NOMO-1 treated with DMSO at 0.1 percent for 48 hours (cell line): ENCODE results near the gene OLA1.

Source experiments
- DNase-seq: peaks from one replicate; lab custom pipeline; 2025; ENCODE audit not compliant: unreplicated experiment; lab: John Stamatoyannopoulos, UW

The OLA1 gene

DNA sequence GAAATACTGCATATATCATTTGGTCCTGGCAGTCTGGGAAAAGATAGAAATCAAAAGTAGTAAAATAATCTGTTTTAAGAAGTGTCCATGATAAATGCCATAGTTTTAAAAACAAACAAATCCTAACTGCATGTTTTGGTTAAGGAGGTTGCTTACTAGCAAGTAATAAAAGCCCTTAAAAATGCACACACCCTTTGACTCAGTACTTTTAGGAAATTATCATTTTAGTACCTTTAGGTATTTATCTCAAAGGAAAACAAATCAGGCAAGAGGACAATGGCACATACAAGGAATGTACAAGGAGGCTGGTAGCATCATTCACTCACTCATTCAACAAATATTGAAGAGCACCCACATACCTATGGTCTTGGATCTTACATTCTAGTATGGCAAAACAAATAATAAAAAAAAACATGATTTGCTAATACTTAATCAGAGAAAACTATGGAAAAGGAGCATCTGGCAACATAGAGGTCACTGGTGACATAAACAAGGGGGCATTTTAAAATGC, 67.6 kb downstream of the OLA1 start:
- no peak for DNase-seq

DNA sequence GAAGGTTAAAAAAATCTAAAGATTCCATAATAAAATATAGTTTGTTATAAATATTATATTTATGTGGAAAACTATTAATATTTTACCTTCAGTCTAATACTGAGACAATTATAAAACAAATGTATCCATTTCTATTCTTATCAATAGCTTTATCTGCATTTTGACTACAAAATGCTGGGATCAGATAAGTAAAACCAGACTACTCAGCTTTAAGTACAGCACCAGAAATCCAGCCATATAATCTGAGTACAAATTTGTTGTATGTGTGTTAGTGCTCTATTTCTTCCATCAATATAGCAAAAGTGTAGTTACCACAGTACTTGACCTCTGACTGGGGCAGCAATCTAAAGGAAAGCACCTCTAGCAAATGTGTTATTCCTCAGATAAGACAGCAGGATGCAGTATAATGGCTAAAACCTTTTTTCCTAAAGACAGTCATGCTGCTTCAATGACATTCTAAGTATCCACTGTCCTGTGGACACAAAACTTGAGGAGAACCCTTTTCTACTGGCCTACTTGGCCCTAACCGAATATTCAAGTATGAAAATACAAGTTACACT, 68.1 kb downstream of the OLA1 start:
- no peak for DNase-seq

DNA sequence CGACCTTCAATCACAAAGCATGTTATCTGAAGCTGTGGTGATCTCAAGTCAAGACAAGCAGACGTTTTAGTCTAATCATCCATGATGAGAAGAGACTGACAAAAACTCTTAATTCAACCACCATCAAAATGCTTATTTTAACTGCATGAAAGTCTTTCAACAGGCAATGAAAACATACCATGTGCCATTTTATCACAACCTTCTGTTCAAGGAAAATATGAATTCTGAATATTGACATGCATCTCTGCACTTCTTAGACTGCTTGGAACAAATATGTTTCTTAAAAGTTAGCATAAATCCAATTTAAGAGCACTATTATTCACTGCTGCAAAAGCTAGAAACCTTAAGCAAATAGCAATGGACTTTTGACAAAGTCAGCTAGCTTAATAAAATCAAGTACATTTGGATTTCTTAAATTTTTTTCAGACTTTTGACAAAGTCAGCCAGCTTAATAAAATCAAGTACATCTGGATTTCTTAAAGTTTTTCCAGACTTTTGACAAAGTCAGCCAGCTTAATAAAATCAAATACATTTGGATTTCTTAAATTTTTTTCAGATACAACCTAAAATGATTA, 70.9 kb downstream of the OLA1 start:
- no peak for DNase-seq

DNA sequence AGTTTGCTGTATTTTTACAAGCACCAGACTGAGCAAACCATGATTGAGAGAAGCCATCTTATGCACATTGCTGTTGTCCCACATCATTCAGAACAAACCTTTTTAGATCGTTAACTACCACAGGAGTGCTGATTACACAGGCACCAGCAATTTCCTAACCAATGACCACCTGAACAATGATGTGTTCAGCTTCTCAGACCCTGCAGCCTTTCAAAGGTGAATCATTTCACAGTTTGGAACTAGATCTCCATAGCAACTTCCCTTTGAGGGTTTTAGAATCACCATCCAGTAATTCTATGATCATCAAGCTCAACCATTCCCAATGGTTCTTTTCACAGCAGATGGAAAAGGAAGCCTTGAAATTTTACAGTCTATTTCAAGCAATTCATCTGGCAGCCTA, 71.4 kb downstream of the OLA1 start:
- DNase-seq = no peak

DNA sequence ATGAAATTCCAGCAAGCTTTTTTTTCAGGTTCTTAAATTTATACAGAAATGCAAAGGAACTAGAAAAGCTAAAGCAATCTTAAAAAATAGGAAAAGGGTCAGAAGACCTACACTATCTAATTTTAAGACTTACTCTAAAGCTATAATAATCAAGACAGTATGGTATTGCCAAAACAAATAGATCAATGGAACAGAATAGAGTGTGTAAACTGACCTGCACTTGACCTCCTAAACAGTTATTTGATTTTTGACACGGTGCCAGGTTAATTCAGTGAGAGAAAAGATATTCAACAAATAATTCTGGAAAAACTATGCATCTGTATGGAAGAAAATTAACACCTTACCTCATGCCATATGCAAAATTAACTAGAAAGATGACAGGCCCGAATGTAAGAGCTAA, 73.6 kb downstream of the OLA1 start:
- no peak for DNase-seq

DNA sequence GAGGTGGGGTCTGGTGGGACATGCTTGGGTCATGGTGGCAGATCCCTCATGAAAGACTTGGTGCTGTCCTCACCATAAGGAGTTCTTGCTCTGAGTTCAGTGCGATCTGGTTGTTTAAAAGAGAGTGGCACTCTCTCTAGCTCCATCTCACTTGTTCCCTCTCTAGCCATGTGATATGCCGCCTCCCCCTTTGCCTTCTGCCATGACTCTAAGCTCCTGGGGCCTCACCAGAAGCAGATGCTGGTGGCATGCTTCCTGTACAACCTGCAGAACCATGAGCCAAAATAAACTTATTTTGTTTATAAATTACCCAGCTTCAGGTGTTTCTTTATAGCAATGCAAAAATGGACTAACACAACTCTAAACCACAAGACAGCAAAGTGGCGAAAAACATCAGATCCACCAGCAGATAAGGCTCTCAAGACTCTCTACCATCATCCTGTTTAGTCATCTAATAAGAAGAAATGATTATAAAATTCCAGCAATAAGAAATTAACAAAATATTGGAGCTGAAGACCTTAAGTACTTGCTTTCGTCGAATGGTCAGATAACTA, 75.5 kb downstream of the OLA1 start:
- DNase-seq = no peak

DNA sequence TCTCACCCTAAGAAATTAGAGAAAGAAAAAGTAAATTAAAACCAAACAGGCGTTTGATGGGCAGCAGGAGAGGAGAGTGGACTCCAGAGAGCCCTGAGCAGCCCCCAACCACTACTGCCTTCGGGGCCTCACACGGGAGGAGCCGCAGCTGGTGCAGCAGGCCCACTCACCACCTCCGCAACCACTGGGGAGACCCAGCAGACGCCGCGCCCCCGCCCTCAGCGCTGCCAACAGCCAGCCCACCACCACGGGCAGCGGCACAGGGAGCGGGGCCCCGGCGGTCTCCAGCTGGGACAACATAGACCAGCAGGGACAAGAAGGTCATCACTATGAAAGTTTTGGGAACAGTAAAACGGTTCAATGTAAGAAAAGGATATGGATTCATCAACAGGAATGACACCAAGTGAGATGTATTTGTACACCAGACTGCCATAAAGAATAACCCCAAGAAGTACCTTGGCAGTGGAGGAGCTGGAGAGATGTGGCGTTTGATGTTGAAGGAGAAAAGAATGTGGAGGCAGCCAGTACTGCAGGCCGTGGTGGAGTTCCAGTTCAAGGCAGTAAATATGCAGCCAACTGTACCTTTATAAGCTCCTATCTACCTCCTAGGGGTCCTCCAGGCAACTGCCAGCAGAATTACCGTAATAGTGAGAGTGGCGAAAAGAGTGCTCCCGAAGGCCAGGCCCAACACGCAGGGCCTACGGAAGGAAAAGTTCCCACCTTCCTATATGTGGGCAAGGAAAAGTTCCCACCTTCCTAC, 76.5 kb downstream of the OLA1 start:
- no peak for DNase-seq

DNA sequence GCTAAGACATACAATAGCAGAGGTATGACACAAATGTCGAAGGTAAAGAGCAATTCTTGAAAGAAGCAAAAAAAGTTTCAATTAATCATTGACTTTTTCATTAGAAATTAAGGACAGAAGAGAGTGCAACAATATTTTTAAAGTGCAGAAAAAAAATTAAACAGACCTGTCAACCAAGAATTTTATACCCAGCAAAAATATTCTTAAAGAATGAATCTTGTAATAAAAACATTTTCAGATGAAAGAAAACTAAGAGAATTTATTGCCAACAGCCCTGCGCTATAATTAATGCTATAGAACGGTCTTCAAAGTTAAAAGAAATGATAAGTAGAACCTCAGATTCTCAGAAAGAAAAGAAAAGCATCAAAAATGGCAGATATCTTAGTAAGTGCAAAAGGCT, 79.0 kb downstream of the OLA1 start:
- DNase-seq = no peak

DNA sequence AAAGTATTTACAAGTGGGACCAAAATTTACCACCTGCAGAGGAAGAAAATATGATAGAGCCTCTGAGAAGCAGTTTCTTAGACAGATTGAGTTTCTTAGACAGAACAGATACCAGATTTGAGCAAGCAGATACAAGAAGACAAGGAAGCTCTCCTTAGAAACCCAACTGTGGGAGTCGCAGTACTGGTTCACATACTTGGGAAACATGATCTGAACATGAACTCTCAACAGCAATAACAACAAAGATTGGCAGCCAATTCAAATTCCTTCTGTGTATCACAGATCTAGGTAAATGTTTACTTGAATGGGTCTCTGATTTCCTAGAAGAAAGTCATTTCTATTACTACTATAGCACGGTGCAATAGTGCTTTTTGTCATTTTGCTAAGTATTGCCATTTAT, 82.1 kb downstream of the OLA1 start:
- no peak for DNase-seq

DNA sequence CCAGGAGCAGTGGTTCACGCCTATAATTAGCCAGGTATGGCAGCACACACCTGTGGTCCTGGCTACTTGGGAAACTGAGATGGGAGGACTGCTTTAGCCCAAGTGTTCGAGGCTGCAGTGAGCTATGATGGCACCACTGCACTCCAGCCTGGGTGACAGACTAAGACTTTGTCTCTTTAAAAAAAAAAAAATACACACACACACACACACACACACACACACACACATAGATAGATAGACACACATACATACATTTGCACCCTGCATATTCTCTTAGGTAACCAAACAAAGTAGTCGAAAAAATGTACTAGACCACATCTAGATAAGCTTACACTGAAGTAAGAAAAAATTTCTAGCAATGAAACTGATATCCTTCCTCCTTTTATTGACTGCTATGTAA, 86.8 kb downstream of the OLA1 start:
- no peak for DNase-seq

DNA sequence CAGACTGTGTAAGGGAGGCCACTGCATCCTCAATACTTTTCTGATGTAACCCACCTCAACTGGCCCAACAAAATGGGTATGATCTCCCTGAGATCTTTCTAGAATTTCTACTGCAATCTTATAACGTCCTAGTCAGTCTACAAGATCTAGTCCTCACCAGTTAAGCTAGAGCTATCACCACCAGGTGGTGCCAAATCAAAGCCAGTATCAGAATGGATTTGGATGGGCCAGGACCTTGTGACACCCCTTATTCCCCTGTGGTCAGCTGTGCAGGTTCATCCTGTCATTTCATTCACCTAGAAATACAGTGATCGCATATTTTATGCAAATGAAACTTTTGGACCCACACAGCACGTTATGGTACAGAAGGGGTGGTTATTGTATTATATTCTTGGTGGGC, 90.3 kb downstream of the OLA1 start:
- no peak for DNase-seq

DNA sequence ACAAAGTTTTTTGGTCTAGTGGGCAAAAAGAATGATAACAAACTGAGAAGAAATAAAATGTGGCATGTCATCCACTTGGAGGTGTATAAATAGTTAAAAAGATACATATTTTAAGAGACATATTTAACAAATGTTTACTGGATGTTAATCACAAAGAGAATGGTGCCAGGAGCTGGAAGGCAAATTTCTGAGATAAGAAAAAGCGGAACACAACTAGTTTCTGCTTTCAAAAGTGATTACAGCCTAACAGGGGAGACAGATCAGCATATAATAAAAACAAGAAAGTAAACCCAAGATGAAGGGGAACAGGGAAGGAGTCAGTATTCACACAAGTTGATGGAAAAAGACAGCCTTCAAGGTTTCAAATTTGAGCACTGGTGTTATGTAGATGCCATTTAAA, 91.3 kb downstream of the OLA1 start:
- DNase-seq = peak; percentile 35

DNA sequence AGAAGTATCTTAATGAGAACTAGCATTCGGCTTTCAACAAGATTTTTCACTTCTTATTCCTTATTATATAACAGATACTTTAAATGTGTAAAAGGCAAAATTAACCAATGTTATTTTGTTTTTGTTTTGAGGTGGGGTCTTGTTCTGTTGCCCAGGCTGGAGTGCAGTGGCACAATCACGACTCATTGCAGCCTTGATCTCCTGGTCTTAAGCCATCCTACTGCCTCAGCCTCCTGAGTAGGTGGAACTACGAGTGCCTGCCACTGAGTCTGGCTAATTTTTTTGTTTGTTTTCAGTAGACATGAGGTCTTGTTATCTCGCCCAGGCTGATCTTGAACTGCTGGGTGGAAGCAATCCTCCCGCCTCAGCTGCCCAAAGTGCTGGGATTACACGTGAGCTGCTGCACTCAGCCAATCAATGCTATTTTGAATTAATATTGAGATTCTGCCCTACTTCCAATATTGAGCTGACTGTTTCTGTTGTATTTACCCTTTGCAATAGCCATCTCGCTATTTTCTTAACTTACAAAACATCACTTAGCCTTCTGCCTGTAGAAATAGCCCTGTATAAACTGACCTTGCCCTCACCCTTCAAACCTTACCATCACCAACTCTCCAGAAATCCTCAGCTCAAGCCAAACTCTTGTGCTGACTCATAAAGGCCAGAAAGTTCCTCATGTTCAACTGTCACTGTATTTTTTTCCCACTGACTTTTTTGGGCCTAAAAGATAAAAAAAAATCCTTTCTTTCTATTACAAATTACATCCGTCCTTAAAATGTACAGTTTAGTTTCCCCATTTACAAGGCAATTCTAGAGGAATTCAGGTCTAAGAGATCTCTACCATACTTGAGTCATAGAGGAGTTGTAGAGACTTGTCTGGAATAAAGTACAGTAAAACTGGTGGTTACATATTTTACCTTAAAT, 94.3 kb downstream of the OLA1 start:
- DNase-seq = peak; percentile 12

DNA sequence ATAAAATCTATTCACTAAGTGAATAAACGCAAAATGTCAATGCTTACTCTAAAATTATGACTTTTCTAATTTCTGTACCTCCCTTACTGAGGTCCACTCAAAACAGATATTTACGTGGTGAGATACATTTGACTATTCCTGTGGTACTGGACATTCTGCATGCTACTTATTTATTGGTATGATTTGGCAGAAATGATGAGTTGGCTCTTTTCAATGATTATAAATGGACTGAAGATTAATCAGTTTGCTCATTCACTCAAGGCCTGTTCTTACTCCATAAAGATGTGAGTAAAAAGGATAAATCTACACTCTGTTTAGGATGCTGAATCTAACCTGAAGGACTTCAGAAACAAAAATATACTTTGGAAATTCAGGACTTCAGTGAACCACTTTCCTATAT, 98.8 kb downstream of the OLA1 start:
- no peak for DNase-seq

DNA sequence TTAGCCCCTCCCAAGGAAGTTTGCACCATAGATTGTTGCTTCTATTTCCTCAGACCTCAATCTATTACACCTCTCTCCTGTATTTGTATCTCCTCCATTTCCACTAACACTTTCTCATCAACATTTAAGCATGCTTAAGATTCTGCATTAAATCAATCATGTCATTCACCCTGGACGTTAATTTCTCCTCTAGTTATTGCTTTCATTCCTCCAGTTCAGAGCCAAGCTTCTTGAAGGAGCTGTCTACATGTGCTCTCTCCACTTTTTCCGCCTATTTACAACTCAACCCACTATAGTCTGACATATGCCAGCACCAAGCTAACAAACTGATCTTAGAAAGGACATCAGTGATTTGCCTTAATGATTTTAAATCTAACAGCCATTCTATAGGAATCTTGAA, 99.5 kb downstream of the OLA1 start:
- no peak for DNase-seq

DNA sequence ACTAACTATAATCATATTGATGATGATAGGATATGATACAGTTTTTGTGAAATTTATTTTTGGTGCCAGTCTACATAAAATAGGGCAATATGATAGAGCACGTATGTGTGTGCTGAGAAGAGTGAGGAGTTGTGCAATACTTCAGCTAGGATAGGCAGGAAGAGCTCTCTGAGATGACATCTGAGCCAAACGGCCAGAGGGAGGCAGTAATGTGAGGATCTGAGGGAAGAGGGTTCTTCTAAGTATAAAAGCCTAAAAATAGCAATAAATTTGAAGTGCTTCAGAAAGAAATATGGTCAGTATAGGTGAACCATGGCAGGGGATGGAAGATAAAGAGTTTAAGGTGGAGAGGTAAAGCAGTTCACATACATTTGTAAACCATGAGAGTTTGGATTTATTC, 102.5 kb downstream of the OLA1 start:
- peak; percentile 21 for DNase-seq

DNA sequence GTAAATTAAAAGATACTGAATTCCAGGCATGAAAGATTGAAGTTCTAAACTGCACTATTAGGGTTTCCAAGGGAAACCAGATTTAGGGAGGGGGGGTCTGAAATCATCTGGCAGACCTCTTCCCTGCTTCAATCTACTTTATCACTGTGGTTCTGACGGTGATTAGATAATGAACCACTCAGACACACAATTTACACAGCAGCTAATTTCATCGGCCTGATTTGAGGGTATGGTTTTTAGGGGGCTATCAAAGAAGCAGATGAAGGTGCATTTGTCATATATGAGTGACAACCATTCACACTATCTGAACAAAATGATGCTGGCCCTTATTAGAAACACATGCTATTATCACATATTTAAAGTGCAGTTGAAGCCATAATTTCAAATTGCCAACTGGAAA, 106.0 kb downstream of the OLA1 start:
- DNase-seq = no peak

DNA sequence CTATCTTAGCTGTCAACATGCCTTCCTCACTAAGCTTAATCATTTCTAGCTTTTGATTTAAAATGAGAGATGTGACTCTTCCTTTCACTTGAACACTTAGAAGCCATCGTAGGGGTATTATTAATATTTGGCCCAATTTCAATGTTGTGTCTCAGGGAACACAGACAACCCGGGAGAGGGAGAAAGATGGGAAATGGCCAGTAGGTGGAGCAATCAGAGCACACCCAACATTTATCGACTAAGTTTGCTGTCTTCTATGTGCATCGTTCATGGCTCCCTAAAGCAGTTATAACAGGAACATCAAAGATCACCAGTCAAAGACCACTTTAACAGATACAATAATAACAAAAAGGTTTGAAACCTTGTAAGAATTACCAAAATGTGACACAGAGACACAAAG, 110.2 kb downstream of the OLA1 start:
- no peak for DNase-seq

DNA sequence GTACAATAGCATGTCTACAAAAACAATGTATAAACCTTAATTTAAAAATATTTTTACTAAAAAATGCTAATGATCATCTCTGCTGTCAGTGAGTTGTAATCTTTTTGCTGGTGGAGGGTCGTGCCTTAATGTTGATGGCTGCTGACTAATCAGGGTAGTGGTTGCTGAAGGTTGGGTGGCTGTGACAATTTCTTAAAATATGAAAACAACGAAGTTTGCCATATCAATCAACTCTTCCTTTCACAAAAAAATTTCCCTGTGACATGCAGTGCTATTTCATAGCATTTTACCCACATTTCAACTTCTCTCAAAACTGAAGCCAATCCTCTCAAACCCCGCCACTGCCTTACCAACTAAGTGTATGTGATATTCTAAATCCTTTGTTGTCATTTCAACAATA, 112.4 kb downstream of the OLA1 start:
- DNase-seq = no peak

DNA sequence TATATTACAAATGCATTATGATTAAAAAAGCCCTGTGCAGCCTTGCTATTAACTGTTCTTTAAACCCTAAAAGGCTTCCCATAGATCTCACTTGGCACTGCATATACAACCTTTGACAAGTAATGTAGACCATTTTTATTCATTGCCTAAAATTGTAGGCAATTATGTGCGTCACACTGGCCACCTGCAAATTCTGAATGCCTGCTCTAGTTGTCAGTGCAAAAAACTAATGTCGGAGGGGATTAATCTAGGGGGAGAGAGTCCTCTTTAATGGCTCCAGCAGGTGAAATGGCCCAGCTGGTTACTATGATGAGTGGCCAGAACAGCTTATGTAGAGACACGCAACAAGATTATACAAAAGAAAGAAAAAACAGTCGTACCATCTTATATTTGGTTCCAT, 123.2 kb downstream of the OLA1 start:
- no peak for DNase-seq

DNA sequence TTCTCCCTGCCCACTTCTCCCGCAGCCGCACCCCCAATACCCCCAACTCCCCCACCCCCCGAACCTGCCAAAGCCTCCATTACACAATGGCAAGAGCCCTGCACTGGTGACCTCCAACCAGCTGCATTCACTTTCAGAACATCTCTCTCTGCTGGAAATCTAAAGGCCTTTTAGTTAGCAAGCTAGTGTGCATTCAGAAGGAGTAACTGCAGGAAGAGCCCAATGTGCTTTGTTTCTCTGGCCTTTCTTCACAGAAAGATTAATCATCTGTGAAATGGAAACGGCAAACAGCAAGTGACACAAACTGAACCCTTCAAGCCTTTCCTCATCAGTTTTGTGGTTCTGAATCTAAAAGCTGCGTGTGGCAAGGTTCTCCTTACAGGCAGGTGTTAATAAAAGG, 124.2 kb downstream of the OLA1 start:
- DNase-seq = no peak
